Adrenal gland (tissue), 12 donors: ENCODE data around the gene DHRS7B. TPM values are rescaled to one million over a fixed set of nuclear protein-coding genes. Genes with fewer than 3 reads are reported as not detected.
"Not testable (repeated sequence)": the region's sequence is repeated elsewhere in the genome, so short reads cannot be mapped to it uniquely, and the experiment has no call there.

Experiments used
- DNase-seq, 7 donors: peaks; one replicate each; pipeline ENCODE4 v3.0.0-alpha.2; 2019 to 2020
- H3K27ac ChIP-seq, 5 donors: fragments of 200-600 bp; sonication (generic) in 4 of 5; 1 replicate in 3 of 5; 2 replicates in 2 of 5; pipeline versions ENCODE4 v1.5.1 to v1.8.0; 2016 to 2020; ENCODE audit warnings: mild to moderate bottlenecking in 1 of 5
- H3K27me3 ChIP-seq: fragments of 200-600 bp; 2 replicates; pipeline ENCODE4 v1.8.0; 2021
- H3K36me3 ChIP-seq, 2 donors: fragments of 200-600 bp; replicated peaks in 1 of 2; 1 replicate in 1 of 2; 2 replicates in 1 of 2; pipeline versions ENCODE4 v1.5.1 to v1.8.0; 2018 to 2022
- H3K4me1 ChIP-seq, 2 donors: fragments of 200-600 bp; replicated peaks in 1 of 2; 1 replicate in 1 of 2; 2 replicates in 1 of 2; pipeline versions ENCODE4 v1.5.1 to v1.8.0; 2018 to 2021
- H3K4me3 ChIP-seq, 4 donors: fragments of 200-600 bp; sonication (generic) in 3 of 4; one replicate each; pipeline ENCODE4 v1.5.1; 2016 to 2018
- H3K9me3 ChIP-seq, 3 donors: fragments of 200-600 bp; sonication (generic) in 1 of 3; replicated peaks in 1 of 3; 1 replicate in 2 of 3; 2 replicates in 1 of 3; pipeline versions ENCODE4 v1.5.1 to v1.8.0; 2016 to 2021
- CTCF ChIP-seq, 6 experiments: fragments of 450-650 bp in 4 of 6; fragments of 200-600 bp in 2 of 6; sonication (generic) in 1 of 6; IDR thresholded peaks; 1 replicate in 5 of 6; 2 replicates in 1 of 6; pipeline versions ENCODE4 v1.5.1 to v1.8.0; 2016 to 2021; ENCODE audit warnings: antibody characterized with exemption in 6 of 6, mild to moderate bottlenecking in 2 of 6, moderate library complexity in 1 of 6
- POLR2A ChIP-seq, 2 donors: fragments of 450-650 bp; IDR thresholded peaks; one replicate each; pipeline ENCODE4 v1.6.1; 2017; ENCODE audit warnings: antibody characterized with exemption in 2 of 2, mild to moderate bottlenecking in 2 of 2, moderate library complexity in 1 of 2
- WGBS, 4 donors: extraction: QIAGEN DNeasy Blood & Tissue Kit in 2 of 4; methylation state at CpG; one replicate each; pipeline versions ENCODE4 v1.1.5 to v1.1.7; 2013 to 2017; 5-methylcytosine and 5-hydroxymethylcytosine counted together
- intact Hi-C, 2 donors: fragments of 100-400 bp; cut with DNase I; formaldehyde crosslinking; loops; one replicate each; pipeline versions ENCODE4 v1.14.1 to v1.15.0; 2022 to 2023
- polyA plus RNA-seq, 3 donors: library from polyadenylated mRNA; stranded (reverse); fragments of 200-250 nt in 2 of 3; fragments of 350-450 nt in 1 of 3; fragmentation: Illumina TruSeq in 1 of 3; extraction: RNeasy Lipid Tissue Mini Kit (QIAGEN cat#74804) in 1 of 3; gene quantifications; one replicate each; pipeline ENCODE4 v1.2.3, GENCODE V29; 2013 to 2014
- total RNA-seq, 9 donors: library from RNA; depleted of rRNA in 4 of 9; stranded (reverse); fragments of >200 nt in 4 of 9; fragments of 120-200 nt in 1 of 9; fragmentation: NEBNext Ultra II Directional in 1 of 9; extraction: Animal tissue kit (Norgen Biotek cat#: 25700) in 1 of 9; gene quantifications; one replicate each; pipeline versions ENCODE4 v1.1.0 to v1.2.4, GENCODE V29; 2013 to 2023
- donor health status: healthy with polysubstance abuse.
- donor health status: Bipolar disorder and iron deficiency.
- donor health status: DM: yes; HTN: yes; CAD: no.
- donor health status: DM: no; HTN: no; CAD: no.
- donor health status: DM: no; HTN: no; CAD: no.
- donor health status: DM: yes; HTN: yes; CAD: no.

DHRS7B gene
- total and polyA plus RNA-seq, 12 donors: 18.0 to 68.5 (median 40.8) TPM

GRCh38 chr17:21190078-21190477 is 63.3 kb downstream of the DHRS7B start:
- Histone ChIP-seq H3K36me3 (peaks cover 0 to 4% of the 10 kb centered on the region in 2 donors), H3K9me3 (no peaks in the 10 kb centered on the region), H3K27me3 (no peaks in the 10 kb centered on the region), H3K4me1 (peaks cover 0 to 24% of the 10 kb centered on the region in 2 donors), H3K4me3 (no peak overlapping the region), H3K27ac (peak overlapping the region in 1 of 5 donors; percentile 11)
- WGBS, 4 donors: 93 to 95% (median 94%) methylated on average over 6 of the region's 6 CpGs
- TF ChIP-seq POLR2A (IDR thresholded peaks at IDR 0.05) (no peak), CTCF (IDR thresholded peaks at IDR 0.05) (no peak)
- intact Hi-C loops: no loop called here
- DNase-seq: no peak

GRCh38 chr17:21191698-21192097 is 64.9 kb downstream of the DHRS7B start:
- H3K27ac ChIP-seq: peak overlapping the region in 1 of 5 donors; percentile 58
- H3K27me3 ChIP-seq: no peaks in the 10 kb centered on the region
- TF ChIP-seq POLR2A (IDR thresholded peaks at IDR 0.05): no peak
- H3K4me1 ChIP-seq: peaks cover 0 to 24% of the 10 kb centered on the region in 2 donors
- no peak overlapping the region for H3K4me3 ChIP-seq
- 36 to 66% (median 54%) methylated on average over 2 of the region's 2 CpGs for WGBS, 4 donors
- no peaks in the 10 kb centered on the region for H3K9me3 ChIP-seq
- peak in 2 of 7 donors; percentile 16 to 74 for DNase-seq
- intact Hi-C loops: no loop called here
- no peaks in the 10 kb centered on the region for H3K36me3 ChIP-seq

- H3K9me3 ChIP-seq, H3K27ac ChIP-seq, H3K27me3 ChIP-seq, DNase-seq, H3K36me3 ChIP-seq, intact Hi-C loops, H3K4me3 ChIP-seq: not testable (repeated sequence)
- H3K4me1 ChIP-seq: peaks cover 0 to 24% of the 10 kb centered on the region in 2 donors
- WGBS, 4 donors: 93 to 97% (median 95%) methylated on average over 7 of the region's 7 CpGs
Measured at GRCh38 chr17:21192414-21192813, 65.7 kb downstream of the DHRS7B start.

GRCh38 chr17:21193031-21193430 is 66.3 kb downstream of the DHRS7B start:
- Histone ChIP-seq H3K27ac (no peak overlapping the region), H3K4me1 (peaks cover 0 to 24% of the 10 kb centered on the region in 2 donors), H3K36me3 (peaks cover 0 to 12% of the 10 kb centered on the region in 2 donors), H3K27me3 (no peaks in the 10 kb centered on the region), H3K9me3 (no peaks in the 10 kb centered on the region), H3K4me3 (no peak overlapping the region)
- 76 to 82% (median 78%) methylated on average over 5 of the region's 5 CpGs for whole genome bisulfite sequencing, 4 donors
- intact Hi-C loops: no loop called here
- no peak for DNase-seq
- TF ChIP-seq POLR2A (IDR thresholded peaks at IDR 0.05): no peak
- no peak for TF ChIP-seq CTCF (IDR thresholded peaks at IDR 0.05)

- peaks cover 0 to 24% of the 10 kb centered on the region in 2 donors for H3K4me1 ChIP-seq
- no peak overlapping the region for H3K4me3 ChIP-seq
- no peaks in the 10 kb centered on the region for H3K9me3 ChIP-seq
- peak in 2 of 7 donors; percentile 13 to 43 for DNase-seq
- 32 to 48% (median 44%) methylated on average over 6 to 8 of the region's 8 CpGs for WGBS, 4 donors
- H3K27ac ChIP-seq: peak overlapping the region in 2 of 5 donors; percentile 0 to 43
- H3K27me3 ChIP-seq: no peaks in the 10 kb centered on the region
- TF ChIP-seq CTCF (IDR thresholded peaks at IDR 0.05): no peak
- TF ChIP-seq POLR2A (IDR thresholded peaks at IDR 0.05): no peak
- peaks cover 0 to 18% of the 10 kb centered on the region in 2 donors for H3K36me3 ChIP-seq
- intact Hi-C loops: no loop called here
Measured at GRCh38 chr17:21194226-21194625, 67.5 kb downstream of the DHRS7B start.
